GM23248 (cell line): ENCODE data around the gene AK1. TPM values are rescaled to one million over a fixed set of nuclear protein-coding genes. Genes with fewer than 3 reads are reported as not detected.

Source experiments
- DNase-seq: peaks from one replicate; pipeline ENCODE4 v3.0.0-alpha.2; 2015
- H2AFZ ChIP-seq: fragments of 200-600 bp; sonication (generic); 2 replicates; pipeline ENCODE4 v1.6.1; 2016; ENCODE audit warnings: antibody characterized with exemption
- H3F3A ChIP-seq: fragments of 200-600 bp; sonication (generic); 2 replicates; pipeline ENCODE4 v1.6.1; 2016; ENCODE audit warnings: mild to moderate bottlenecking, antibody characterized with exemption, mixed run types; ENCODE audit not compliant: insufficient read depth
- H3K27ac ChIP-seq: fragments of 200-600 bp; sonication (generic); 2 replicates; pipeline ENCODE4 v1.5.1; 2016; ENCODE audit warnings: mild to moderate bottlenecking
- H3K27me3 ChIP-seq: fragments of 200-600 bp; sonication (generic); replicated peaks from 2 replicates; pipeline ENCODE4 v1.6.1; 2016; ENCODE audit warnings: mild to moderate bottlenecking; ENCODE audit not compliant: insufficient read depth
- H3K36me3 ChIP-seq: fragments of 200-600 bp; sonication (generic); 2 replicates; pipeline ENCODE4 v1.6.1; 2016; ENCODE audit warnings: low read depth, mild to moderate bottlenecking
- H3K4me1 ChIP-seq: fragments of 200-600 bp; sonication (generic); 2 replicates; pipeline ENCODE4 v1.6.1; 2016; ENCODE audit warnings: mild to moderate bottlenecking; ENCODE audit not compliant: insufficient read depth
- H3K4me2 ChIP-seq: fragments of 200-600 bp; sonication (generic); one replicate; pipeline ENCODE4 v1.6.1; 2016; ENCODE audit warnings: mild to moderate bottlenecking; ENCODE audit not compliant: unreplicated experiment
- H3K4me3 ChIP-seq: fragments of 200-600 bp; sonication (generic); 2 replicates; pipeline ENCODE4 v1.5.1; 2016; ENCODE audit warnings: mild to moderate bottlenecking
- H3K79me2 ChIP-seq: fragments of 200-600 bp; sonication (generic); 2 replicates; pipeline ENCODE4 v1.6.1; 2016; ENCODE audit warnings: mild to moderate bottlenecking; ENCODE audit not compliant: insufficient read depth
- H3K9ac ChIP-seq: fragments of 200-600 bp; sonication (generic); 2 replicates; pipeline ENCODE4 v1.6.1; 2016; ENCODE audit warnings: mild to moderate bottlenecking
- H3K9me2 ChIP-seq: fragments of 200-600 bp; sonication (generic); 2 replicates; pipeline ENCODE4 v1.6.1; 2016; ENCODE audit warnings: mixed run types, mild to moderate bottlenecking, moderate library complexity; ENCODE audit not compliant: insufficient read depth
- H3K9me3 ChIP-seq: fragments of 200-600 bp; sonication (generic); one replicate; pipeline ENCODE4 v1.6.1; 2017; ENCODE audit warnings: low read depth
- H4K20me1 ChIP-seq: fragments of 200-600 bp; sonication (generic); 2 replicates; pipeline ENCODE4 v1.6.0; 2016; ENCODE audit not compliant: insufficient read depth
- EZH2 ChIP-seq: fragments of 200-600 bp; sonication (generic); IDR thresholded peaks from 2 replicates; pipeline ENCODE4 v1.6.1; 2018; ENCODE audit warnings: antibody characterized with exemption, mild to moderate bottlenecking; ENCODE audit not compliant: insufficient read depth, poor library complexity, severe bottlenecking
- EZH2phosphoT487 ChIP-seq: fragments of 200-600 bp; sonication (generic); IDR thresholded peaks from 2 replicates; pipeline ENCODE4 v1.6.1; 2018; ENCODE audit warnings: antibody characterized with exemption, moderate library complexity, mild to moderate bottlenecking, low read depth; ENCODE audit not compliant: insufficient read depth
- WGBS, 2 experiments: methylation state at CpG; one replicate each; pipeline ENCODE4 v1.1.6; 2015 to 2017; ENCODE audit warnings: low lambda C conversion rate in 2 of 2, low coverage in 1 of 2; ENCODE audit errors: missing lambda C conversion rate in 2 of 2; 5-methylcytosine and 5-hydroxymethylcytosine counted together
- in situ Hi-C: fragments of 300-500 bp; cut with MboI; formaldehyde crosslinking; loops from 2 replicates; pipeline ENCODE4 v1.15.0; 2020
- polyA plus RNA-seq: library from polyadenylated mRNA; unstranded; fragments of >200 nt; fragmentation: Nextera tagmentation; extraction: Ambion mirVana; gene quantifications from 2 replicates; pipeline ENCODE4 v1.2.1, GENCODE V29; 2016
- total RNA-seq: library from RNA; depleted of rRNA; stranded (reverse); fragments of >200 nt; shearing (Covaris generic); gene quantifications from 2 replicates; pipeline ENCODE4 v1.2.3, GENCODE V29; 2014

The AK1 gene
- total and polyA plus RNA-seq, 2 experiments from 2014 or later, result 51.8 to 159 TPM

GRCh38 chr9:127880143-127880542 lies 2.7 kb upstream of the AK1 start:
- Histone ChIP-seq H3F3A (0 out of 2 replicates have a peak, but pooled peaks cover 15% of the 10 kb centered on the region), H4K20me1 (no peaks in the 10 kb centered on the region), H3K9me2 (no peaks in the 10 kb centered on the region), H3K79me2 (peaks cover 13% of the 10 kb centered on the region; the same call in 1 of the 2 replicates), H3K9me3 (no peaks in the 10 kb centered on the region), H2AFZ (no peak overlapping the region), H3K4me2 (no peak overlapping the region), H3K27me3 (no peaks in the 10 kb centered on the region), H3K36me3 (no peaks in the 10 kb centered on the region; the same call in none of the 2 replicates), H3K4me3 (no peak overlapping the region), H3K9ac (no peak overlapping the region), H3K27ac (no peak overlapping the region), H3K4me1 (peaks cover 20% of the 10 kb centered on the region)
- 71 to 84% methylated on average over 7 to 8 of the region's 8 CpGs for WGBS, 2 experiments
- no peak for DNase-seq
- in situ Hi-C loops, result no loop called here
- TF ChIP-seq EZH2 (no peak), EZH2phosphoT487 (no peak)

- in situ Hi-C loops, result no loop called here
- Histone ChIP-seq H3F3A (0 out of 2 replicates have a peak, but pooled peaks cover 15% of the 10 kb centered on the region), H3K36me3 (no peaks in the 10 kb centered on the region; the same call in 1 of the 2 replicates), H3K4me1 (peaks cover 33% of the 10 kb centered on the region), H3K9me3 (no peaks in the 10 kb centered on the region), H3K9ac (no peak overlapping the region), H3K9me2 (no peaks in the 10 kb centered on the region), H4K20me1 (no peaks in the 10 kb centered on the region), H2AFZ (no peak overlapping the region), H3K79me2 (peaks cover 13% of the 10 kb centered on the region; the same call in 1 of the 2 replicates), H3K4me2 (no peak overlapping the region), H3K27ac (no peak overlapping the region), H3K4me3 (no peak overlapping the region), H3K27me3 (no peaks in the 10 kb centered on the region)
- no peak for TF ChIP-seq EZH2
- no peak for TF ChIP-seq EZH2phosphoT487
- no peak for DNase-seq
- WGBS, 2 experiments, result 52 to 58% methylated on average over 8 of the region's 8 CpGs
Observed at GRCh38 chr9:127878652-127879390, 1.3 kb upstream of the AK1 start.

- WGBS, 2 experiments, result 22 to 29% methylated on average over 17 to 18 of the region's 18 CpGs
- H3K36me3 ChIP-seq, result no peaks in the 10 kb centered on the region; the same call in 1 of the 2 replicates
- peak overlapping the region; percentile 86 for H3K4me2 ChIP-seq
- no peak for DNase-seq
- H3K4me3 ChIP-seq, result peak overlapping the region; percentile 72
- H2AFZ ChIP-seq, result peak overlapping the region; percentile 80
- H3K27me3 ChIP-seq, result no peaks in the 10 kb centered on the region
- in situ Hi-C loops, result no loop called here
- peaks cover 34% of the 10 kb centered on the region for H3K4me1 ChIP-seq
- TF ChIP-seq EZH2phosphoT487, result no peak
- TF ChIP-seq EZH2, result no peak
- H3K9me3 ChIP-seq, result no peaks in the 10 kb centered on the region
- peak overlapping the region; percentile 73 for H3K9ac ChIP-seq
- H3F3A ChIP-seq, result 0 out of 2 replicates have a peak, but pooled peaks cover 15% of the 10 kb centered on the region
- no peaks in the 10 kb centered on the region for H3K9me2 ChIP-seq
- H4K20me1 ChIP-seq, result no peaks in the 10 kb centered on the region
- peaks cover 13% of the 10 kb centered on the region; the same call in 1 of the 2 replicates for H3K79me2 ChIP-seq
- H3K27ac ChIP-seq, result no peak overlapping the region
Observed at GRCh38 chr9:127878001-127878651, 651 bp upstream of the AK1 start.

GRCh38 chr9:127876764-127877562 lies 512 bp downstream of the AK1 start:
- Histone ChIP-seq H3K4me2 (peak overlapping the region; percentile 86), H3K4me3 (peak overlapping the region; percentile 72), H3K36me3 (no peaks in the 10 kb centered on the region; the same call in 1 of the 2 replicates), H3K4me1 (peaks cover 34% of the 10 kb centered on the region), H4K20me1 (no peaks in the 10 kb centered on the region), H2AFZ (peak overlapping the region; percentile 80), H3K9me2 (no peaks in the 10 kb centered on the region), H3K27me3 (no peaks in the 10 kb centered on the region), H3K9me3 (no peaks in the 10 kb centered on the region), H3K79me2 (peaks cover 13% of the 10 kb centered on the region; the same call in 1 of the 2 replicates), H3K9ac (peak overlapping the region; percentile 73), H3K27ac (peak overlapping the region; percentile 19), H3F3A (0 out of 2 replicates have a peak, but pooled peaks cover 15% of the 10 kb centered on the region)
- peak; percentile 52 for DNase-seq
- no peak for TF ChIP-seq EZH2
- TF ChIP-seq EZH2phosphoT487, result no peak
- in situ Hi-C loops, result no loop called here
- whole genome bisulfite sequencing, 2 experiments, result 15 to 23% methylated on average over 22 to 25 of the region's 26 CpGs
